A549 treated with AZD9567 at 1 μM for 4 hours (cell line): ENCODE results near the gene NBPF14. TPM values are rescaled to one million over a fixed set of nuclear protein-coding genes. Genes with fewer than 3 reads are reported as not detected.

Experiments
- total RNA-seq: library from RNA; stranded (reverse); fragments of 200-300 nt; extraction: Qiagen RNA extraction; gene quantifications from 5 replicates; pipeline ENCODE4 v1.2.3, GENCODE V29; 2022; ENCODE audit not compliant: insufficient read depth

Gene NBPF14, protein sequence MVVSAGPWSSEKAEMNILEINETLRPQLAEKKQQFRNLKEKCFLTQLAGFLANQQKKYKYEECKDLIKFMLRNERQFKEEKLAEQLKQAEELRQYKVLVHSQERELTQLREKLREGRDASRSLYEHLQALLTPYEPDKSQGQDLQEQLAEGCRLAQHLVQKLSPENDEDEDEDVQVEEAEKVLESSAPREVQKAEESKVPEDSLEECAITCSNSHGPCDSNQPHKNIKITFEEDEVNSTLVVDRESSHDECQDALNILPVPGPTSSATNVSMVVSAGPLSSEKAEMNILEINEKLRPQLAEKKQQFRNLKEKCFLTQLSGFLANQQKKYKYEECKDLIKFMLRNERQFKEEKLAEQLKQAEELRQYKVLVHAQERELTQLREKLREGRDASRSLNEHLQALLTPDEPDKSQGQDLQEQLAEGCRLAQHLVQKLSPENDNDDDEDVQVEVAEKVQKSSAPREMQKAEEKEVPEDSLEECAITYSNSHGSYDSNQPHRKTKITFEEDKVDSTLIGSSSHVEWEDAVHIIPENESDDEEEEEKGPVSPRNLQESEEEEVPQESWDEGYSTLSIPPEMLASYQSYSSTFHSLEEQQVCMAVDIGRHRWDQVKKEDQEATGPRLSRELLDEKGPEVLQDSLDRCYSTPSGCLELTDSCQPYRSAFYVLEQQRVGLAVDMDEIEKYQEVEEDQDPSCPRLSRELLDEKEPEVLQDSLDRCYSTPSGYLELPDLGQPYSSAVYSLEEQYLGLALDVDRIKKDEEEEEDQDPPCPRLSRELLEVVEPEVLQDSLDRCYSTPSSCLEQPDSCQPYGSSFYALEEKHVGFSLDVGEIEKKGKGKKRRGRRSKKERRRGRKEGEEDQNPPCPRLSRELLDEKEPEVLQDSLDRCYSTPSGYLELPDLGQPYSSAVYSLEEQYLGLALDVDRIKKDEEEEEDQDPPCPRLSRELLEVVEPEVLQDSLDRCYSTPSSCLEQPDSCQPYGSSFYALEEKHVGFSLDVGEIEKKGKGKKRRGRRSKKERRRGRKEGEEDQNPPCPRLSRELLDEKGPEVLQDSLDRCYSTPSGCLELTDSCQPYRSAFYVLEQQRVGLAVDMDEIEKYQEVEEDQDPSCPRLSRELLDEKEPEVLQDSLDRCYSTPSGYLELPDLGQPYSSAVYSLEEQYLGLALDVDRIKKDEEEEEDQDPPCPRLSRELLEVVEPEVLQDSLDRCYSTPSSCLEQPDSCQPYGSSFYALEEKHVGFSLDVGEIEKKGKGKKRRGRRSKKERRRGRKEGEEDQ (N-terminal part only)
- total RNA-seq = 16.1 to 22.8 TPM (median 21.2 TPM) in 5 replicates

DNA sequence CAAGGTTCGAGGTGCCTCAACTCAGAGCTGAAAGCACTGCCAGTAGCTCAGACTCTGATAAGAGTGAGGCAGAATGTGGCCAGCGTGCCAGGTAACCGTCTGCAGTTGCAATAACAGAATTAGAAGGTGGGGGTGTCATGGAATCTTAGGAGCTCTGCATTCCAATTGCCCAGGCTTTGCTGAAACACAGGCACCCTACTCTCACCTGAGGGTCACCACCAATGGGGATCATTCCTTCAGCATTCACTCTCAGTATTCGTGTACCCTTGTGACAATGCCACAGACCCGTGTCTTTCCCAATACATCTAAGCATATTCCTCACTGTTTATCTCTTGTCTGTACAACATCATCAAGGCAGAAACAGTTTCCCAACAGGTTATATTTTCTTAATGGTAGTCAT, at the start of gene NBPF14:
NBPF14 (minus strand) TSS at position 101 of the 400 bp plus-strand sequence. CDS start 294 bp downstream, outside the sequence.

DNA sequence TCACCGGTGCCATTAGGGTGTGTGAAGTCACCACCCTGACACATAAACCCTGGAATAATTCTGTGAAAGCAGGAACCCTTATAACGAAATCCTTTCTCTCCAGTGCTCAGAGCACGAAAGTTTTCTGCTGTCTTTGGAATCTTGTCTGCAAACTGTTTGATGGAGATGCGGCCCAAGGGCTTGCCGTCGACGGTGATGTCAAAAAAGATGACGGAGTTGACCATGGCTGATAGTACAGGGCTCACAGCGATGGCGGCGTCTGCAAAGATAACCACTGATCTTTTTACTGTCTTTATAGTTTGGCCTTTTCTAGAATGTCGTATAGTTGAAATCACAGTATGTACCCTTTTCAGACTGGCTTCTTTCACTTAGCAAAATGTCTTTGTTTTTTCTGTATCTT, 112.8 kb downstream of the NBPF14 start, which contains the start of gene PPIAL4G:
PPIAL4G (minus strand) TSS at position 274 of the 400 bp plus-strand sequence; CDS start at position 224, 50 bp downstream.

Other genes with a start within 250 kb of the NBPF14 start
- not detected in 5 replicates for gene PPIAL4G, start 112.7 kb downstream of the NBPF14 start, total RNA-seq
- 0.95 to 7.5 TPM (median 1.0 TPM) in 5 replicates for gene NUDT4B, start 152.8 kb upstream of the NBPF14 start, total RNA-seq
- gene PDE4DIP, start 248.4 kb upstream of the NBPF14 start, total RNA-seq = 6.4 to 12.1 TPM (median 6.8 TPM) in 5 replicates